CD4-positive, alpha-beta T cell (primary cell): Measurements from ENCODE around the gene HTR4. TPM values are rescaled to one million over a fixed set of nuclear protein-coding genes. Genes with fewer than 3 reads are reported as not detected.

Experiments
- ATAC-seq: fragments of 200-7000 bp; cut with Tn5 transposase; one replicate; pipeline ENCODE4 v1.10.0; 2022; ENCODE audit warnings: mild to moderate bottlenecking; ENCODE audit not compliant: poor library complexity
- CTCF ChIA-PET: fragments of 350-600 bp; sonication (Branson Sonifier 250); formaldehyde crosslinking; loops from one replicate; lab custom pipeline; 2021; ENCODE audit warnings: antibody characterized with exemption, inconsistent platforms; lab: Charles Lee
- POLR2A ChIA-PET: fragments of 350-600 bp; sonication (Branson Sonifier 250); formaldehyde crosslinking; loops from one replicate; lab custom pipeline; 2021; ENCODE audit warnings: antibody characterized with exemption, inconsistent platforms; lab: Charles Lee
- DNase-seq, 14 experiments: peaks; one replicate each; pipeline ENCODE4 v3.0.0-alpha.2; 2013 to 2020; ENCODE audit warnings: mixed read lengths in 2 of 14
- H3K27ac ChIP-seq, 2 donors: one replicate each; pipeline versions ENCODE4 v1.5.1 to v1.7.0; 2013; ENCODE audit warnings: low read length in 2 of 2, low read depth in 1 of 2, mild to moderate bottlenecking in 1 of 2
- H3K27me3 ChIP-seq, 2 experiments: 1 replicate in 1 of 2; 2 replicates in 1 of 2; pipeline versions ENCODE4 v1.6.1 to v1.7.0; 2013; ENCODE audit warnings: low read length in 2 of 2, control low read depth in 1 of 2, mild to moderate bottlenecking in 1 of 2, moderate library complexity in 1 of 2; ENCODE audit not compliant: insufficient read depth in 2 of 2, control insufficient read depth in 1 of 2
- H3K36me3 ChIP-seq: one replicate; pipeline ENCODE4 v1.6.1; 2013; ENCODE audit warnings: low read length, control low read depth; ENCODE audit not compliant: insufficient read depth
- H3K4me1 ChIP-seq: one replicate; pipeline ENCODE4 v1.6.1; 2013; ENCODE audit warnings: low read length, control low read depth; ENCODE audit not compliant: insufficient read depth
- H3K4me3 ChIP-seq: one replicate; pipeline ENCODE4 v1.5.1; 2013; ENCODE audit warnings: mild to moderate bottlenecking, low read length, moderate library complexity
- H3K9me3 ChIP-seq, 2 experiments: 1 replicate in 1 of 2; 2 replicates in 1 of 2; pipeline versions ENCODE4 v1.6.1 to v1.7.0; 2013; ENCODE audit warnings: low read length in 2 of 2, mild to moderate bottlenecking in 2 of 2, control low read depth in 1 of 2, moderate library complexity in 1 of 2; ENCODE audit not compliant: control insufficient read depth in 1 of 2, insufficient read depth in 1 of 2
- H3K27ac Mint-ChIP-seq: one replicate; pipeline ENCODE4 v1.8.0; 2020; ENCODE audit warnings: mixed read lengths
- H3K27me3 Mint-ChIP-seq: one replicate; pipeline ENCODE4 v1.8.0; 2021; ENCODE audit warnings: mixed read lengths
- H3K36me3 Mint-ChIP-seq: one replicate; pipeline ENCODE4 v1.8.0; 2021; ENCODE audit warnings: low read depth, mixed read lengths
- H3K4me1 Mint-ChIP-seq: one replicate; pipeline ENCODE4 v1.8.0; 2021; ENCODE audit warnings: low read depth, mixed read lengths
- H3K4me3 Mint-ChIP-seq: one replicate; pipeline ENCODE4 v1.8.0; 2020; ENCODE audit warnings: mild to moderate bottlenecking, mixed read lengths
- H3K9me3 Mint-ChIP-seq: one replicate; pipeline ENCODE4 v1.8.0; 2020; ENCODE audit warnings: mixed read lengths
- CTCF ChIP-seq: fragments of 200-600 bp; IDR thresholded peaks from one replicate; pipeline ENCODE4 v1.8.0; 2022; ENCODE audit warnings: antibody characterized with exemption, mild to moderate bottlenecking
- intact Hi-C, 2 experiments: fragments of 100-400 bp; cut with DNase I in 1 of 2; cut with micrococcal nuclease in 1 of 2; formaldehyde crosslinking; loops; one replicate each; pipeline versions ENCODE4 v1.15.1 to v1.9.0; 2023 to 2025; cut with DNase I, micrococcal nuclease
- total RNA-seq, 174 experiments: library from RNA in 2 of 174; stranded (reverse) in 2 of 174; gene quantifications; one replicate each; pipeline ENCODE4 v1.2.3 and lab custom pipeline; 2021 to 2026

Gene HTR4
- total RNA-seq, 2 experiments from 2014 or later: not detected

- Mint-ChIP-seq H3K27me3 (peaks cover 5% of the 10 kb centered on the region), H3K4me1 (no peaks in the 10 kb centered on the region), H3K27ac (no peak overlapping the region), H3K4me3 (no peak overlapping the region), H3K9me3 (no peaks in the 10 kb centered on the region), H3K36me3 (no peaks in the 10 kb centered on the region)
- H3K27me3 ChIP-seq: no peaks in the 10 kb centered on the region
- DNase-seq (no peak), ATAC-seq (no peak)
- no peaks in the 10 kb centered on the region for H3K4me1 ChIP-seq
- H3K36me3 ChIP-seq: no peaks in the 10 kb centered on the region
- ChIA-PET CTCF (no interaction called here), POLR2A (no interaction called here)
- H3K27ac ChIP-seq: no peak overlapping the region
- H3K9me3 ChIP-seq: no peaks in the 10 kb centered on the region
- intact Hi-C loops: no loop called here
- no peak overlapping the region for H3K4me3 ChIP-seq
- no peak for TF ChIP-seq CTCF
These were observed 186.4 kb downstream of the HTR4 start for GRCh38 chr5:148467958-148468357.

GRCh38 chr5:148466236-148466580 lies 188.1 kb downstream of the HTR4 start:
- peaks cover 5% of the 10 kb centered on the region for H3K27me3 Mint-ChIP-seq
- H3K36me3 Mint-ChIP-seq: no peaks in the 10 kb centered on the region
- H3K27ac ChIP-seq: no peak overlapping the region
- no peaks in the 10 kb centered on the region for H3K36me3 ChIP-seq
- H3K27me3 ChIP-seq: no peaks in the 10 kb centered on the region
- no peak for TF ChIP-seq CTCF
- no peaks in the 10 kb centered on the region for H3K9me3 ChIP-seq
- no peaks in the 10 kb centered on the region for H3K4me1 Mint-ChIP-seq
- H3K4me1 ChIP-seq: no peaks in the 10 kb centered on the region
- ChIA-PET CTCF (no interaction called here), POLR2A (no interaction called here)
- no peak overlapping the region for H3K4me3 Mint-ChIP-seq
- no peak overlapping the region for H3K4me3 ChIP-seq
- H3K27ac Mint-ChIP-seq: no peak overlapping the region
- DNase-seq (no peak), ATAC-seq (no peak)
- intact Hi-C loops: no loop called here
- no peaks in the 10 kb centered on the region for H3K9me3 Mint-ChIP-seq

GRCh38 chr5:148465381-148466235 lies 188.7 kb downstream of the HTR4 start:
- DNase-seq (no peak), ATAC-seq (no peak)
- H3K4me3 ChIP-seq: no peak overlapping the region
- Mint-ChIP-seq H3K4me3 (no peak overlapping the region), H3K27me3 (peaks cover 5% of the 10 kb centered on the region), H3K27ac (no peak overlapping the region), H3K9me3 (no peaks in the 10 kb centered on the region), H3K36me3 (no peaks in the 10 kb centered on the region), H3K4me1 (no peaks in the 10 kb centered on the region)
- H3K9me3 ChIP-seq: no peaks in the 10 kb centered on the region
- H3K36me3 ChIP-seq: no peaks in the 10 kb centered on the region
- no peaks in the 10 kb centered on the region for H3K4me1 ChIP-seq
- H3K27me3 ChIP-seq: no peaks in the 10 kb centered on the region
- no peak for TF ChIP-seq CTCF
- ChIA-PET POLR2A (no interaction called here), CTCF (no interaction called here)
- no peak overlapping the region for H3K27ac ChIP-seq
- intact Hi-C loops: no loop called here
